NB4 (cell line): ENCODE measurements around the gene ZNF18.

Experiments used
- DNase-seq: peaks from one replicate; pipeline ENCODE4 v3.0.0; 2010; ENCODE audit warnings: low read depth
- H3K4me3 ChIP-seq: one replicate; pipeline ENCODE4 v1.5.1; 2011; ENCODE audit warnings: mild to moderate bottlenecking, low read depth, low read length, moderate library complexity
- MYC ChIP-seq: IDR thresholded peaks from 2 replicates; pipeline ENCODE4 v1.6.1; 2011; ENCODE audit warnings: low read depth, low read length
- POLR2A ChIP-seq: IDR thresholded peaks from 2 replicates; pipeline ENCODE4 v1.6.1; 2011; ENCODE audit warnings: mild to moderate bottlenecking; ENCODE audit not compliant: insufficient read length; ENCODE audit errors: extremely low read depth
- TF ChIP-seq, protein P1 (sequence below): IDR thresholded peaks from 2 replicates; pipeline ENCODE4 v1.6.1; 2011; ENCODE audit warnings: low read depth, low read length
- TF ChIP-seq, protein P2 (sequence below): IDR thresholded peaks from one replicate; pipeline ENCODE4 v1.5.1; 2012; ENCODE audit warnings: low read depth, low read length

ZNF18 gene

DNA sequence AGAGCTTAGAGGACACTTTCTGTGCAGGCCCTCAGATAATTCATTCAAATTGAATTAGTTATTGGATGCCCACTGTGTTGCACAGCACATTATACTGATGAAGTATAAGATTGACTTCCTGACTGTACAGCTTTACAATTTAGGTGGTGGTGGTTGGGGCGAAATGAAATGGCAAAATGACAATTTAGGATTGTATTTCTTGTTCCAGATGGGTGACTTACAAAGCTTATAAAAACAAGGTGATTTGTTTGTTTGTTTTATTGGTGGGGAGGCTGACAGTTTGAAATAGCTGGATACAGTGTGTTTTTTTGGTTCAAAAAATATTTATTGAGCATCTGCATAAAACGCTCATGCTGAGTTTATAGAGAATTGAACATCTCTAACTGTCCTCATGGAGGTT, 25.0 kb upstream of the ZNF18 start:
- TF ChIP-seq MYC, result no peak
- H3K4me3 ChIP-seq, result peak overlapping the region; percentile 67
- no peak for DNase-seq

DNA sequence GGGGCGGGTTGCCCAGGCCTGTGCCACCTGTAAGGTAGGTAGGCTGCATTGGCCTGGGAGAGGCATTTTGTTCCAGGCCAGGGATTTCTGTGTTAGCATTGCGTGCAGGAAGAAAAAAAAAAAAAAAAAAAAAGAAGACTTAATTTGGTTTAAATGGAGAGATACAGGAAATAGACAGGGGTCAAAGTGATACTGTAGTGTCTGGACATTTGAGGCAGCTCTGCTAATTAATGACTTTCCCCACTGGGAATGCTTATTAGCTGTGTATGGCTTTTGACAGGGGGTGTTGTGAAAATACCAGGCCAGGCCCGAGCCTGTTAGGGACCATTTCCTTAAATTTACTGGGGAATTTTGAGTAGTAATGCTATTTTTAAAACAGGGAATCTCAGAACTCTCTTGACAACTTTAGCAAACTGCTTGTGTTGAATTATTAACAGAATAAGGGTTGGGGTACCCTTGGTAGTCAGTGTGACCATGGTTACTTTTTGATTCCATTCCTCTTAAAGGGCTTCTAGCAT, 24.4 kb upstream of the ZNF18 start:
- no peak for DNase-seq
- peak overlapping the region; percentile 67 for H3K4me3 ChIP-seq
- TF ChIP-seq POLR2A (no peak), MYC (no peak)
- TF ChIP-seq, protein P1, sequence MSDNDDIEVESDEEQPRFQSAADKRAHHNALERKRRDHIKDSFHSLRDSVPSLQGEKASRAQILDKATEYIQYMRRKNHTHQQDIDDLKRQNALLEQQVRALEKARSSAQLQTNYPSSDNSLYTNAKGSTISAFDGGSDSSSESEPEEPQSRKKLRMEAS, result no peak
- TF ChIP-seq, protein P2, sequence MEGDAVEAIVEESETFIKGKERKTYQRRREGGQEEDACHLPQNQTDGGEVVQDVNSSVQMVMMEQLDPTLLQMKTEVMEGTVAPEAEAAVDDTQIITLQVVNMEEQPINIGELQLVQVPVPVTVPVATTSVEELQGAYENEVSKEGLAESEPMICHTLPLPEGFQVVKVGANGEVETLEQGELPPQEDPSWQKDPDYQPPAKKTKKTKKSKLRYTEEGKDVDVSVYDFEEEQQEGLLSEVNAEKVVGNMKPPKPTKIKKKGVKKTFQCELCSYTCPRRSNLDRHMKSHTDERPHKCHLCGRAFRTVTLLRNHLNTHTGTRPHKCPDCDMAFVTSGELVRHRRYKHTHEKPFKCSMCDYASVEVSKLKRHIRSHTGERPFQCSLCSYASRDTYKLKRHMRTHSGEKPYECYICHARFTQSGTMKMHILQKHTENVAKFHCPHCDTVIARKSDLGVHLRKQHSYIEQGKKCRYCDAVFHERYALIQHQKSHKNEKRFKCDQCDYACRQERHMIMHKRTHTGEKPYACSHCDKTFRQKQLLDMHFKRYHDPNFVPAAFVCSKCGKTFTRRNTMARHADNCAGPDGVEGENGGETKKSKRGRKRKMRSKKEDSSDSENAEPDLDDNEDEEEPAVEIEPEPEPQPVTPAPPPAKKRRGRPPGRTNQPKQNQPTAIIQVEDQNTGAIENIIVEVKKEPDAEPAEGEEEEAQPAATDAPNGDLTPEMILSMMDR, result no peak

DNA sequence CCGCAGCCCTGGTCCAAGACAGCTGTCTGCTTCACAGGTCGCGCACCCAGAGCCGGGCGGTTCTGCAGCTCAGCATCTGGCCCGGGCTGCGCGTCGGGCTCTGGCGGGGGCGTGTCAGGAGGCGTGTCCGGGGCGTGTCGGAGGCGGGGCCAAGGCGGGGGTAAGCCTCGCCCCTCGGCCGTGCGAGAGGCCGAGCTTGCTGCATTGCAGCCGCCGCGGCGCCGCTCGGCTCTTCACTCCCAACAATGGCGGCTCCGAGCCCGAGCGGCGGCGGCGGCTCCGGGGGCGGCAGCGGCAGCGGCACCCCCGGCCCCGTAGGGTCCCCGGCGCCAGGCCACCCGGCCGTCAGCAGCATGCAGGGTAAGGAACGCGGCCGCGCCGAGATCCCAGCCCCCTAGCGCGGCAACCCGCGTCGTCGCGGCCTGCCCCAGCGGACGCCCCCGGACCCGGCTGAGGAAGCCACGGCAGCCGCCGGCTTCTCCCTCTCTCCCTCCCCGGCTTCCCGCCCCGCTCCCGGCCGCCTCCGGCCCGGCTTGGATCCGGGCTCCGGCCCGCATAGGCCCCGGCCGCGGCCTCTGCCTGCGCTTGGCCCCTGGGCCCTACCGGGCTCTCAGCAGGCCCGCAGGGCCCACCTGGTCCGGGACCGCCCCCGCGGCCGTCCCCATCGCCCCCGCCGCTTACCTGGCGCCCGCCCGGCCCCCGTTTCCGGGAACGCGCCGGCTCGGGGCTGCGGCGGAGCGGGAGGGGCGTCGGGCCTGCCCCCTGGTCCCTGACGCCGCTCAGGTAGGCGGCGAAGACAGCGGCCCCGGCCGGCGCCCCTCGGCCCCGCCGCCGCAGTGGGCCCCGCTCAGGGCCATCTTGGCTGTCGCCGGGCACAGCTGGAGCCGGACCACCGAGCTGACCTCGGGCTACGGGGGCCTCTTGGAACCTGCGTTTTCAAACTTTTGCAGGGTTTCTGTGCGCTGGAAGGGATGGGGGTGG, 23.7 kb upstream of the ZNF18 start, which contains the start of gene MAP2K4:
Gene MAP2K4 (plus strand): TSS at position 236 of the 981 bp plus-strand sequence. CDS start 10 bp downstream, at position 246.
- H3K4me3 ChIP-seq, result peak within 1 kb of the TSS; percentile 67
- TF ChIP-seq, protein P1, result no peak
- TF ChIP-seq POLR2A, result peak; percentile 77
- TF ChIP-seq MYC, result no peak
- TF ChIP-seq, protein P2, result no peak
- DNase-seq, result peak; percentile 89

DNA sequence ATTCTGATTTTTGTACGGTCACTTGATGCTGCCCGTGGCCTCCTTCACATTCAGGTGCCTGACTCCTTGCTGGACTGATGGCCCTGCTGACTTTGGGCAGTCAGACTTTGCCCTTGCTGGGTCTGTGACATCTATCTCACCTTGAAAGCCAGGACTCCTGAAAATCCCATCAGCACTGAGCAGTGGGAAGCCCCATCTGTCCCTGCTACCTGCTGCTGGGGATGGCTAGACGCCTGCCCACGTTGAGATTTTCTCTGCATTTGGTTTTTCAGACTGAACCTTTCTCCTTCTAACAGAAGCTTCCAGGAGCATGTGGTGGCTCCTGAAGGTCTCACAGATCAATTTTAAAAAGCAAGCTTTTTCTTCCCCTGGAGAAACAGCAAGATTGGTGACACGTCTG, 10.2 kb upstream of the ZNF18 start:
- TF ChIP-seq, protein P1, result no peak
- DNase-seq, result no peak
- no peak overlapping the region for H3K4me3 ChIP-seq

DNA sequence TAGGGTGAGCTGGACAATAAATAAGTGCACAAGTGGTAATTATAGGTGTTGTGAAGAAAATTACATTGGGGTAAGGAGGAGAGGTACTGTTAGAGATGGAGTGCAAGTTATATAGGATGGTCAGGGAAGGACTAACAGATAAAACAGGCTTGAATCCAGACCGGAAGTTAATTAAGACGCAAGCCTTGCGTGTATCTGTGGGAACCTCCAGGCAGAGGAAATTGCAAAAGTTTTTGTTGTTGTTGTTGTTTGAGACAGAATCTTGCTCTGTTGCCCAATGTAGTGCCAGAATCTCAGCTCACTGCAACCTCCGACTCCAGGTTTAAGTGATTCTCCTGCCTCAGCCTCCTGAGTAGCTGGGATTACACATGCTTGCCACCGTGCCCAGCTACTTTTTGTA, 2.4 kb upstream of the ZNF18 start:
- no peak for TF ChIP-seq POLR2A
- peak; percentile 14 for DNase-seq
- H3K4me3 ChIP-seq, result no peak overlapping the region

DNA sequence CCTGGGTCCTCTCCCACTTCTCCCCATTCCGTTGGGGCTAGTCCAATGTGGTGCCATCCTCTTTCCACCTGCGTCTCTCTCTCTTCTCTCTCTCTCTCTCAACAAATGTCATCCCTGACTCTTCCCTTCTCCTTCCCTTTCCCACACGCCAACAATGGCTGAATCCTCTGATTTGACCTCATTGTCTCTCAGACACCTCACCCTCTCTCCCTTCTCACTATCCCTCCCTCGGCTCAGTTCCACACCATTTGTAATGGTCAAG, 628 bp upstream of the ZNF18 start:
- TF ChIP-seq MYC (no peak), POLR2A (no peak)
- TF ChIP-seq, protein P1, result no peak
- TF ChIP-seq, protein P2, result no peak
- peak overlapping the region; percentile 68 for H3K4me3 ChIP-seq
- no peak for DNase-seq

DNA sequence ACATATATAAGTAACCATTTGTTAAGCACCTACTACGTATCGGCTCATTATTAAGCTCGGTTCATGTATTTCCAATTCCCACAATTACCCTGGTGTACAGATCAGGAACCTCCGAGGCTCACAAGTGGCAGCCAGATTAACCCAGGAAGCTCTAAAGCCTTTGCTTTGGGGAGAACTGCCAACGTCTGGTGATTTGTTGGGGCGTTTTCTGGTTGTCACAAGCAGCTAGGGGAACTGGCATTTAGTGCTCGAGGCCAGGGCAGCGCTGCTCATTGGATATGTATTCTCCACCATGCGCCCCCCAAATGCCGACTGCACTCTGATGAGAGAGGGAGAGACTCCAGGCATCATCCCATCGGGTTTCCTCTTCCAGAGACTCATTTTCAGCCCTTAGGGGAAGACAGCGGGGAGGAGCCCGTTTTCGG, 541 bp downstream of the ZNF18 start:
- DNase-seq, result peak; percentile 82

More for the DNA sequence above, 541 bp downstream of the ZNF18 start:
- H3K4me3 ChIP-seq, result peak overlapping the region; percentile 75
- TF ChIP-seq POLR2A, result no peak
- TF ChIP-seq, protein P2, result no peak
- TF ChIP-seq, protein P1, result no peak
- no peak for TF ChIP-seq MYC
